OCI-LY3 (cell line): ENCODE data around the gene KLHDC7A.

Source experiments
- H2AFZ ChIP-seq: fragments of 200-600, 300-600 bp; shearing (Covaris generic); 2 replicates; pipeline ENCODE4 v1.6.0; 2014; ENCODE audit warnings: antibody characterized with exemption, low read depth, low read length
- H3K27ac ChIP-seq: fragments of 200-600, 300-600 bp; sonication (generic); 2 replicates; pipeline ENCODE4 v1.5.1; 2014; ENCODE audit warnings: mild to moderate bottlenecking, low read length, moderate library complexity, mixed read lengths
- H3K27me3 ChIP-seq: fragments of 200-600, 300-600 bp; sonication (generic); 2 replicates; pipeline ENCODE4 v1.6.1; 2014; ENCODE audit warnings: low read depth, low read length, mixed read lengths
- H3K36me3 ChIP-seq: fragments of 200-600, 300-600 bp; sonication (generic); replicated peaks from 2 replicates; pipeline ENCODE3; 2014; ENCODE audit warnings: low read depth, low read length, mixed read lengths
- H3K4me1 ChIP-seq: fragments of 300-600, 200-600 bp; sonication (generic); 2 replicates; pipeline ENCODE4 v1.6.1; 2014; ENCODE audit warnings: low read length, mixed read lengths
- H3K4me2 ChIP-seq: fragments of 200-600, 300-600 bp; sonication (generic); 2 replicates; pipeline ENCODE4 v1.6.1; 2014; ENCODE audit warnings: low read length, mixed read lengths
- H3K4me3 ChIP-seq: fragments of 300-600, 200-600 bp; sonication (generic); 2 replicates; pipeline ENCODE4 v1.5.1; 2014; ENCODE audit warnings: antibody characterized with exemption, mild to moderate bottlenecking, low read length, moderate library complexity
- H3K79me2 ChIP-seq: fragments of 300-600, 200-600 bp; shearing (Covaris generic); 2 replicates; pipeline ENCODE4 v1.6.1; 2014; ENCODE audit warnings: mild to moderate bottlenecking, low read length, mixed read lengths
- H3K9ac ChIP-seq: fragments of 300-600, 200-600 bp; shearing (Covaris generic); 2 replicates; pipeline ENCODE4 v1.6.0; 2014; ENCODE audit warnings: mild to moderate bottlenecking, low read length, moderate library complexity
- H3K9me3 ChIP-seq: fragments of 200-600, 300-600 bp; shearing (Covaris generic); 2 replicates; pipeline ENCODE4 v1.6.1; 2014; ENCODE audit warnings: low read length, mixed read lengths; ENCODE audit not compliant: insufficient read depth
- H4K20me1 ChIP-seq: fragments of 200-600, 300-600 bp; sonication (generic); 2 replicates; pipeline ENCODE4 v1.6.1; 2016; ENCODE audit warnings: low read length, mixed read lengths; ENCODE audit not compliant: insufficient read depth
- EZH2phosphoT487 ChIP-seq: fragments of 200-600 bp; shearing (Covaris generic); IDR thresholded peaks from 2 replicates; pipeline ENCODE4 v1.6.1; 2018; ENCODE audit warnings: antibody characterized with exemption, mixed run types, low read depth
- TF ChIP-seq, protein P1 (sequence below): fragments of 200-600, 300-600 bp; sonication (generic); IDR thresholded peaks from 2 replicates; pipeline ENCODE4 v1.5.1; 2014; ENCODE audit warnings: antibody characterized with exemption, low read length, low read depth

Gene KLHDC7A

DNA sequence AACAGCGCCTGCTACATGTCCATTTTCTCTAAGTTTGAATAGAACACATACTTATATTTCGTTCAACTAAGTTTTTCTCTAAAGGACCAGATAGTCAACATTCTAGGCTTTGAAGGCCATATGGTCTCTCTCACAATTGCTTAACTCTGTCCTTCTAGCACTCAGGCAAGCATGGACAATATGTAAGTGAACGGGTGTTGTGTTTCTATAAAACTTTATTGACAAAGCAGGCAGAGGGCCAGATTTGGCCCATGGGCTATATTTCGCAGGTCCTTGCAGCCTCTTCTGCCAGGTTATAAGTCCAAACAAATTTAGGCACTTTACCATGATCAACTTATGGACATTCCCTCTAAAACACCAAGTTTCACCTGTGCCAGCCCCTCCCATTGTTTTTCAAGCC is 21.1 kb downstream of the KLHDC7A start:
- Histone ChIP-seq H3K4me2 (no peak overlapping the region), H4K20me1 (no peaks in the 10 kb centered on the region), H3K79me2 (no peaks in the 10 kb centered on the region), H3K27ac (no peak overlapping the region), H3K9ac (no peak overlapping the region), H3K36me3 (no peaks in the 10 kb centered on the region), H3K4me1 (no peaks in the 10 kb centered on the region), H3K9me3 (no peaks in the 10 kb centered on the region), H3K4me3 (no peak overlapping the region), H2AFZ (no peak overlapping the region), H3K27me3 (no peaks in the 10 kb centered on the region)
- no peak for TF ChIP-seq EZH2phosphoT487
- TF ChIP-seq, protein P1, sequence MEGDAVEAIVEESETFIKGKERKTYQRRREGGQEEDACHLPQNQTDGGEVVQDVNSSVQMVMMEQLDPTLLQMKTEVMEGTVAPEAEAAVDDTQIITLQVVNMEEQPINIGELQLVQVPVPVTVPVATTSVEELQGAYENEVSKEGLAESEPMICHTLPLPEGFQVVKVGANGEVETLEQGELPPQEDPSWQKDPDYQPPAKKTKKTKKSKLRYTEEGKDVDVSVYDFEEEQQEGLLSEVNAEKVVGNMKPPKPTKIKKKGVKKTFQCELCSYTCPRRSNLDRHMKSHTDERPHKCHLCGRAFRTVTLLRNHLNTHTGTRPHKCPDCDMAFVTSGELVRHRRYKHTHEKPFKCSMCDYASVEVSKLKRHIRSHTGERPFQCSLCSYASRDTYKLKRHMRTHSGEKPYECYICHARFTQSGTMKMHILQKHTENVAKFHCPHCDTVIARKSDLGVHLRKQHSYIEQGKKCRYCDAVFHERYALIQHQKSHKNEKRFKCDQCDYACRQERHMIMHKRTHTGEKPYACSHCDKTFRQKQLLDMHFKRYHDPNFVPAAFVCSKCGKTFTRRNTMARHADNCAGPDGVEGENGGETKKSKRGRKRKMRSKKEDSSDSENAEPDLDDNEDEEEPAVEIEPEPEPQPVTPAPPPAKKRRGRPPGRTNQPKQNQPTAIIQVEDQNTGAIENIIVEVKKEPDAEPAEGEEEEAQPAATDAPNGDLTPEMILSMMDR = no peak

DNA sequence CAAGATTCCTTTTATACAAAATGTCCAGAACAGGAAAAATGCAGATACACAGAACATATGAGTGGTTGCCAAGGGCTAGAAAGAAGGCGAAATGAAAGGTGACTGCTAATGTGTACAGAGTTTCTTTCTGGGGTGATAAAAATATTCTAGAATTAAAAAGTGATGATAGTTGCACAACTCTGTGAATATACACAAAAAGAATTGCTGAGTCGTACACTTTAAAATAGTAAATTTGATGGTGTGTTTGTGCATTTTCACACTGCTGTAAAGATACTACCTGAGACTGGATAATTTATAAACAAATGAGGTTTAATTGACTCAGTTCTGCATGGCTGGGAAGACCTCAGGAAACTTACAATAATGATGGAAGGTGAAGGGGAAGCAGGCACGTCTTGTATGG is 23.9 kb downstream of the KLHDC7A start:
- no peaks in the 10 kb centered on the region for H3K9me3 ChIP-seq
- H3K9ac ChIP-seq = no peak overlapping the region
- no peak overlapping the region for H3K4me2 ChIP-seq
- H4K20me1 ChIP-seq = no peaks in the 10 kb centered on the region
- no peak overlapping the region for H3K4me3 ChIP-seq
- no peak overlapping the region for H3K27ac ChIP-seq
- no peaks in the 10 kb centered on the region for H3K36me3 ChIP-seq
- H3K79me2 ChIP-seq = no peaks in the 10 kb centered on the region
- H3K27me3 ChIP-seq = no peaks in the 10 kb centered on the region
- H2AFZ ChIP-seq = no peak overlapping the region
- TF ChIP-seq, protein P1 = no peak
- no peak for TF ChIP-seq EZH2phosphoT487
- H3K4me1 ChIP-seq = no peaks in the 10 kb centered on the region

- no peak overlapping the region for H3K4me2 ChIP-seq
- no peaks in the 10 kb centered on the region for H3K79me2 ChIP-seq
- no peaks in the 10 kb centered on the region for H3K9me3 ChIP-seq
- H3K27ac ChIP-seq = no peak overlapping the region
- no peak overlapping the region for H3K4me3 ChIP-seq
- H3K4me1 ChIP-seq = no peaks in the 10 kb centered on the region
- H2AFZ ChIP-seq = no peak overlapping the region
- H3K27me3 ChIP-seq = no peaks in the 10 kb centered on the region
- H4K20me1 ChIP-seq = no peaks in the 10 kb centered on the region
- no peaks in the 10 kb centered on the region for H3K36me3 ChIP-seq
- no peak for TF ChIP-seq EZH2phosphoT487
- H3K9ac ChIP-seq = no peak overlapping the region
Measured at GRCh38 chr1:18505666-18506065, 24.9 kb downstream of the KLHDC7A start.

DNA sequence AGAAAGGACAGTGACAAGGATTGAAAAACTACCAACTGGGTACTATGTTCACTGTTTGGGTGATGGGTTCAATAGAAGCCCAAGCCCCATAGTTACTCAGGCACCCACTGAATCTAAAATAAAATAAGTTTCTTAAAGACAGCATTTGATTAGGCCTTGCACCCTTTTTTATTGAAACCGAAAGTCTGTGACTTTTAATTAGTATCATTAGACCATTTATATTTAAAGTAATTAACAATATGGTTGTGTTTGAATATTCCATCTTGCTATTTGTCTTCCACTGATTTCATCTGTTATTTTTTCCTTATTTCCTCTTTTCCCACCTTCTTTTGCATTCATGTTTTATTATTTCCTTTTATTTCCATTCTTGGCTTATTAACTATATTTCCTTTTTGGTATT is 27.4 kb downstream of the KLHDC7A start:
- H3K4me3 ChIP-seq = no peak overlapping the region
- H3K9ac ChIP-seq = no peak overlapping the region
- no peaks in the 10 kb centered on the region for H4K20me1 ChIP-seq
- H3K27me3 ChIP-seq = no peaks in the 10 kb centered on the region
- no peaks in the 10 kb centered on the region for H3K9me3 ChIP-seq
- H3K4me1 ChIP-seq = no peaks in the 10 kb centered on the region
- H2AFZ ChIP-seq = no peak overlapping the region
- H3K4me2 ChIP-seq = no peak overlapping the region
- H3K27ac ChIP-seq = no peak overlapping the region
- no peaks in the 10 kb centered on the region for H3K36me3 ChIP-seq
- TF ChIP-seq, protein P1 = no peak
- no peak for TF ChIP-seq EZH2phosphoT487
- no peaks in the 10 kb centered on the region for H3K79me2 ChIP-seq
